Thyroid gland (tissue), 4 donors: ENCODE data around the gene ADAMTS17.

Source experiments
- CTCF ChIP-seq, 6 experiments: fragments of 200-600 bp in 3 of 6; fragments of 450-650 bp in 3 of 6; sonication (generic) in 3 of 6; IDR thresholded peaks; one replicate each; pipeline ENCODE4 v1.5.1; 2016 to 2019; ENCODE audit warnings: antibody characterized with exemption in 6 of 6, mild to moderate bottlenecking in 2 of 6, inconsistent platforms in 1 of 6, moderate library complexity in 1 of 6
- POLR2A ChIP-seq, 2 donors: fragments of 450-650 bp; IDR thresholded peaks; one replicate each; pipeline ENCODE4 v1.6.1; 2017; ENCODE audit warnings: antibody characterized with exemption in 2 of 2, mild to moderate bottlenecking in 2 of 2, moderate library complexity in 1 of 2

DNA sequence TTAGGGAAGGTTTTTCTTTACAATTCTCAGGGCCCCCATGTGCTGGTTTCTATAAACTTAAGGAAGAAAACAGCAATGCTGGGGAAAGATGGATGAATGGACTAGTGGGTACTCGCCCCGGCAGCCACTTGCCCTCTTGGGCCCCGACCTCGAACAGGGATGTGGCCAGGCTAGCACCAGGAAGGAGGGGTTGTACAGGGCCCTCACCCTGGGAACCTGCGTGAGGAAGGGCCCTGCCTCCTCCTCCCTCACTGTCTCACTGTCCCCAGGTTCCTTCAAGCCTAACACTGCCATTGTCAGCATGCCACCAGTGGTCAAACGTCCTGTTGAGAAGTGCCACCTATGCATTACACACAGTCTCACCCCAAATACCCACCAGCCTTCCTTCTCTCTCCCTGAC is 9.1 kb downstream of the ADAMTS17 start:
- TF ChIP-seq CTCF (IDR thresholded peaks at IDR 0.05) (no peak), POLR2A (IDR thresholded peaks at IDR 0.05) (no peak)
